ENCODE measurements around the gene ZNF142. TPM values are rescaled to one million over a fixed set of nuclear protein-coding genes. Genes with fewer than 3 reads are reported as not detected.
"Not testable (repeated sequence)": the region's sequence is repeated elsewhere in the genome, so short reads cannot be mapped to it uniquely, and the experiment has no call there.

ZNF142 gene
- total RNA-seq, 1 donor from 2014 or later, result 35.5 TPM

GRCh38 chr2:218694405-218695145 is 35.2 kb upstream of the ZNF142 start:
- peaks cover 49% of the 10 kb centered on the region for H3K36me3 Mint-ChIP-seq (ENCODE audit: unreplicated experiment)
- peaks cover 6% of the 10 kb centered on the region for H3K4me1 Mint-ChIP-seq (ENCODE audit: unreplicated experiment)
- no peaks in the 10 kb centered on the region for H3K9me3 Mint-ChIP-seq (ENCODE audit: unreplicated experiment)
- TF ChIP-seq, protein P1, sequence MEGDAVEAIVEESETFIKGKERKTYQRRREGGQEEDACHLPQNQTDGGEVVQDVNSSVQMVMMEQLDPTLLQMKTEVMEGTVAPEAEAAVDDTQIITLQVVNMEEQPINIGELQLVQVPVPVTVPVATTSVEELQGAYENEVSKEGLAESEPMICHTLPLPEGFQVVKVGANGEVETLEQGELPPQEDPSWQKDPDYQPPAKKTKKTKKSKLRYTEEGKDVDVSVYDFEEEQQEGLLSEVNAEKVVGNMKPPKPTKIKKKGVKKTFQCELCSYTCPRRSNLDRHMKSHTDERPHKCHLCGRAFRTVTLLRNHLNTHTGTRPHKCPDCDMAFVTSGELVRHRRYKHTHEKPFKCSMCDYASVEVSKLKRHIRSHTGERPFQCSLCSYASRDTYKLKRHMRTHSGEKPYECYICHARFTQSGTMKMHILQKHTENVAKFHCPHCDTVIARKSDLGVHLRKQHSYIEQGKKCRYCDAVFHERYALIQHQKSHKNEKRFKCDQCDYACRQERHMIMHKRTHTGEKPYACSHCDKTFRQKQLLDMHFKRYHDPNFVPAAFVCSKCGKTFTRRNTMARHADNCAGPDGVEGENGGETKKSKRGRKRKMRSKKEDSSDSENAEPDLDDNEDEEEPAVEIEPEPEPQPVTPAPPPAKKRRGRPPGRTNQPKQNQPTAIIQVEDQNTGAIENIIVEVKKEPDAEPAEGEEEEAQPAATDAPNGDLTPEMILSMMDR (IDR thresholded peaks at IDR 0.05), result no peak
- H3K4me3 Mint-ChIP-seq (ENCODE audit: unreplicated experiment), result no peak overlapping the region
- H3K27ac Mint-ChIP-seq (ENCODE audit: unreplicated experiment), result peak overlapping the region; percentile 40
- no peaks in the 10 kb centered on the region for H3K27me3 Mint-ChIP-seq (ENCODE audit: unreplicated experiment)
- DNase-seq (ENCODE audit: extremely low spot score, unreplicated experiment), result no peak

- no peak for DNase-seq (ENCODE audit: extremely low spot score, unreplicated experiment)
Observed at GRCh38 chr2:218691234-218691633, 31.8 kb upstream of the ZNF142 start.

DNA sequence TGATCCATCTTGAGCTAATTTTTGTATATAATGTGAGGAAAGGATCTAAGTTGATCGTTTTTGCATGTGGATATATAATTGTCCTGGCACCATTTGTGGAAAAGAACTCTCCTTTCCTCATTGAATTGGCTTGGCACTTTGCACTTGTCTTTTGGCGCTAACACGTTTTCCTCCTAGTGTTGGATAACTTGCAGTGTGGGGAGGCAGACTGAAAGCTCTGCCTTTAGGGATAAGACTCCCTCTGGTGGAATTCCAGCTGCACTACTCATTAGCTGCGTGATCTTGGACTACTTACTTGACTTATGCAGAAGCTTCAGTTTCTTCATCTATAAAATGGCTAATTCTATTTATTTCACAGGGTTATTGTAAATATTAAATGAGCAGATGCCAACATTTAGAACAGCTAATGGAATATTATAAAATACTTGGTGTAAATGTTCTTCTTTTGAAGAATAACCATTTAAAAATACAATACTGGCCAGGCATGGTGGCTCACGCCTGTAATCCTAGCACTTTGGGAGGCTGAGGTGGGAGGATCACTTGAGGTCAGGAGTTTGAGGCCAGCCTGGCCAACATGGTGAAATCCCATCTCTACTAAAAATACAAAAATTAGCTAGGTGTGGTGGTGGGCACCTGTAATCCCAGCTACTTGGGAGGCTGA is 28.1 kb upstream of the ZNF142 start:
- not testable (repeated sequence) for H3K9me3 Mint-ChIP-seq (ENCODE audit: unreplicated experiment); H3K27ac Mint-ChIP-seq (ENCODE audit: unreplicated experiment); DNase-seq (ENCODE audit: extremely low spot score, unreplicated experiment); H3K4me1 Mint-ChIP-seq (ENCODE audit: unreplicated experiment); H3K4me3 Mint-ChIP-seq (ENCODE audit: unreplicated experiment); H3K27me3 Mint-ChIP-seq (ENCODE audit: unreplicated experiment)
- TF ChIP-seq, protein P1 (IDR thresholded peaks at IDR 0.05), result peak; percentile 87
- H3K36me3 Mint-ChIP-seq (ENCODE audit: unreplicated experiment), result peaks cover 36% of the 10 kb centered on the region

More at GRCh38 chr2:218691234-218691633, 31.8 kb upstream of the ZNF142 start:
- TF ChIP-seq, protein P1 (IDR thresholded peaks at IDR 0.05), result no peak
- H3K4me3 Mint-ChIP-seq (ENCODE audit: unreplicated experiment), result no peak overlapping the region
- H3K9me3 Mint-ChIP-seq (ENCODE audit: unreplicated experiment), result no peaks in the 10 kb centered on the region
- H3K36me3 Mint-ChIP-seq (ENCODE audit: unreplicated experiment), result peaks cover 38% of the 10 kb centered on the region
- no peaks in the 10 kb centered on the region for H3K27me3 Mint-ChIP-seq (ENCODE audit: unreplicated experiment)
- H3K4me1 Mint-ChIP-seq (ENCODE audit: unreplicated experiment), result peaks cover 6% of the 10 kb centered on the region
- no peak overlapping the region for H3K27ac Mint-ChIP-seq (ENCODE audit: unreplicated experiment)

- no peaks in the 10 kb centered on the region for H3K27me3 Mint-ChIP-seq (ENCODE audit: unreplicated experiment)
Observed at GRCh38 chr2:218680061-218680460, 20.6 kb upstream of the ZNF142 start.

DNA sequence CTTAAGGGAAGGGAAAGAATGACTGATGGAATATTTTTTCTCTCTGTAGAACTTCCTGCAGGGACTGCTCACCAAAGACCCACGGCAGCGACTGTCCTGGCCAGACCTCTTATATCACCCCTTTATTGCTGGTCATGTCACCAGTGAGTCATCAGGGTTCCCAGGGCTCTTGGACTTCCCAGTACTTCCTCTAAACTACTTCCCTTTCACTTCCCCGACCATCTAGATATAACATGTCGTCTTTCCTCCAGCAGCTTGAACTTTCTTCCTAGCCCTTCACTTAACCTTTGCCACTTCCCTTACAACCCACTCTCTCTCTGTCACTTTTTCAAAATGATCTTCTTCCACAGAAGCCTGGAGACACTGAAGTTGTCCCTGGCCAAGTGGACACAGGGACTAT is 19.7 kb upstream of the ZNF142 start:
- DNase-seq (ENCODE audit: extremely low spot score, unreplicated experiment), result no peak
- H3K27me3 Mint-ChIP-seq (ENCODE audit: unreplicated experiment), result no peaks in the 10 kb centered on the region
- no peaks in the 10 kb centered on the region for H3K4me1 Mint-ChIP-seq (ENCODE audit: unreplicated experiment)
- H3K4me3 Mint-ChIP-seq (ENCODE audit: unreplicated experiment), result no peak overlapping the region
- H3K9me3 Mint-ChIP-seq (ENCODE audit: unreplicated experiment), result no peaks in the 10 kb centered on the region
- H3K27ac Mint-ChIP-seq (ENCODE audit: unreplicated experiment), result no peak overlapping the region
- peaks cover 24% of the 10 kb centered on the region for H3K36me3 Mint-ChIP-seq (ENCODE audit: unreplicated experiment)
- TF ChIP-seq, protein P1 (IDR thresholded peaks at IDR 0.05), result no peak

More at GRCh38 chr2:218680061-218680460, 20.6 kb upstream of the ZNF142 start:
- H3K4me3 Mint-ChIP-seq (ENCODE audit: unreplicated experiment), result no peak overlapping the region
- no peak overlapping the region for H3K27ac Mint-ChIP-seq (ENCODE audit: unreplicated experiment)
- H3K9me3 Mint-ChIP-seq (ENCODE audit: unreplicated experiment), result no peaks in the 10 kb centered on the region
- peaks cover 29% of the 10 kb centered on the region for H3K36me3 Mint-ChIP-seq (ENCODE audit: unreplicated experiment)
- no peaks in the 10 kb centered on the region for H3K4me1 Mint-ChIP-seq (ENCODE audit: unreplicated experiment)
- TF ChIP-seq, protein P1 (IDR thresholded peaks at IDR 0.05), result no peak
- DNase-seq (ENCODE audit: extremely low spot score, unreplicated experiment), result no peak

Measured in osteocyte (in vitro differentiated cells).